IMR-90 (cell line): ENCODE measurements around the gene TXNDC12. TPM values are rescaled to one million over a fixed set of nuclear protein-coding genes. Genes with fewer than 3 reads are reported as not detected.

Experiments
- ATAC-seq: fragments of 200-7000 bp; cut with Tn5 transposase; 2 replicates; pipeline ENCODE4 v1.9.1; 2020; ENCODE audit warnings: low read depth, mild to moderate bottlenecking, moderate library complexity
- BruUV-seq: library from RNA; stranded (reverse); fragments of 400-500 nt; replicated peaks from 2 replicates; lab custom pipeline; 2021; lab: Mats Ljungman, UMichigan
- CTCF ChIA-PET: fragments of 300-600 bp; formaldehyde crosslinking; extraction: SDS; loops from one replicate; lab custom pipeline; 2021; ENCODE audit warnings: antibody characterized with exemption; lab: Yijun Ruan, JAX
- POLR2A ChIA-PET: fragments of 300-600 bp; sonication (Branson Sonifier 250); formaldehyde crosslinking; loops from one replicate; lab custom pipeline; 2022; ENCODE audit warnings: antibody characterized with exemption; ENCODE audit not compliant: unreplicated experiment; lab: Charles Lee
- DNase-seq: peaks from one replicate; pipeline ENCODE4 v3.0.0; 2013
- H2AFZ ChIP-seq: replicated peaks from 2 replicates; pipeline ENCODE3; 2013; ENCODE audit warnings: low read length, mild to moderate bottlenecking; ENCODE audit not compliant: poor library complexity
- H2AK5ac ChIP-seq: 2 replicates; pipeline ENCODE4 v1.6.1; 2013; ENCODE audit warnings: low read depth, low read length, inconsistent platforms
- H2AK9ac ChIP-seq: replicated peaks from 2 replicates; pipeline ENCODE3; 2013; ENCODE audit warnings: mild to moderate bottlenecking, low read depth, low read length, moderate library complexity; ENCODE audit not compliant: poor library complexity
- H2BK120ac ChIP-seq: 2 replicates; pipeline ENCODE4 v1.6.1; 2013; ENCODE audit warnings: low read depth, low read length, inconsistent platforms
- H2BK15ac ChIP-seq: 3 replicates; pipeline ENCODE4 v1.6.1; 2013; ENCODE audit warnings: low read depth, low read length, inconsistent platforms
- H2BK20ac ChIP-seq: 2 replicates; pipeline ENCODE4 v1.6.1; 2013; ENCODE audit warnings: low read depth, mild to moderate bottlenecking, inconsistent platforms, low read length, moderate library complexity
- H2BK5ac ChIP-seq: 2 replicates; pipeline ENCODE4 v1.6.1; 2013; ENCODE audit warnings: mild to moderate bottlenecking, low read depth, low read length, inconsistent platforms; ENCODE audit not compliant: poor library complexity, severe bottlenecking
- H3K14ac ChIP-seq: replicated peaks from 2 replicates; pipeline ENCODE4 v1.6.1; 2013; ENCODE audit warnings: low read depth, low read length, inconsistent platforms
- H3K18ac ChIP-seq: 2 replicates; pipeline ENCODE4 v1.6.1; 2013; ENCODE audit warnings: low read depth, low read length, control low read depth
- H3K23ac ChIP-seq: 2 replicates; pipeline ENCODE4 v1.6.1; 2013; ENCODE audit warnings: low read depth, low read length, inconsistent platforms
- H3K27ac ChIP-seq: 2 replicates; pipeline ENCODE4 v1.5.1; 2013; ENCODE audit warnings: mild to moderate bottlenecking, control low read depth, low read length; ENCODE audit not compliant: insufficient read depth
- H3K27me3 ChIP-seq: 2 replicates; pipeline ENCODE4 v1.6.1; 2013; ENCODE audit warnings: low read length; ENCODE audit not compliant: control insufficient read depth, insufficient read depth
- H3K36me3 ChIP-seq: 2 replicates; pipeline ENCODE4 v1.6.1; 2013; ENCODE audit warnings: low read length, mixed read lengths; ENCODE audit not compliant: control insufficient read depth, insufficient read depth
- H3K4ac ChIP-seq: 2 replicates; pipeline ENCODE4 v1.6.1; 2013; ENCODE audit warnings: low read depth, low read length, inconsistent platforms
- H3K4me1 ChIP-seq: 2 replicates; pipeline ENCODE4 v1.6.1; 2013; ENCODE audit warnings: low read length, mixed read lengths; ENCODE audit not compliant: control insufficient read depth, insufficient read depth
- H3K4me2 ChIP-seq: 2 replicates; pipeline ENCODE4 v1.6.1; 2013; ENCODE audit warnings: low read depth, mild to moderate bottlenecking, control low read depth, low read length, moderate library complexity
- H3K4me3 ChIP-seq: 2 replicates; pipeline ENCODE4 v1.5.1; 2013; ENCODE audit warnings: low read depth, mild to moderate bottlenecking, control low read depth, low read length, moderate library complexity; ENCODE audit not compliant: insufficient read depth
- H3K56ac ChIP-seq: 2 replicates; pipeline ENCODE4 v1.6.1; 2013; ENCODE audit warnings: low read length, inconsistent platforms; ENCODE audit not compliant: insufficient read depth; ENCODE audit errors: extremely low read depth
- H3K79me1 ChIP-seq, 2 experiments: 2 replicates each; pipeline ENCODE4 v1.6.1; 2013; ENCODE audit warnings: low read length in 2 of 2, inconsistent platforms in 1 of 2, low read depth in 1 of 2
- H3K9ac ChIP-seq: 2 replicates; pipeline ENCODE4 v1.6.1; 2013; ENCODE audit warnings: low read depth, low read length, control low read depth
- H3K9me1 ChIP-seq: 2 replicates; pipeline ENCODE4 v1.6.1; 2013; ENCODE audit warnings: low read length, inconsistent platforms; ENCODE audit not compliant: insufficient read depth
- H3K9me3 ChIP-seq: 2 replicates; pipeline ENCODE4 v1.6.1; 2013; ENCODE audit warnings: low read length; ENCODE audit not compliant: control insufficient read depth, insufficient read depth
- H4K20me1 ChIP-seq: 2 replicates; pipeline ENCODE4 v1.6.1; 2013; ENCODE audit warnings: low read length, inconsistent platforms; ENCODE audit not compliant: insufficient read depth
- H4K5ac ChIP-seq: 2 replicates; pipeline ENCODE4 v1.6.1; 2013; ENCODE audit warnings: mild to moderate bottlenecking, low read depth, low read length, control low read depth
- H4K8ac ChIP-seq, 2 experiments: 2 replicates each; pipeline ENCODE4 v1.6.1; 2013; ENCODE audit warnings: low read depth in 2 of 2, low read length in 2 of 2, control low read depth in 1 of 2, inconsistent platforms in 1 of 2
- H4K91ac ChIP-seq: 2 replicates; pipeline ENCODE4 v1.6.1; 2013; ENCODE audit warnings: low read depth, low read length, inconsistent platforms; ENCODE audit not compliant: insufficient read depth
- BHLHE40 ChIP-seq: fragments of 150-350 bp; IDR thresholded peaks from 2 replicates; pipeline ENCODE4 v1.6.1; 2016; ENCODE audit warnings: mild to moderate bottlenecking, low read depth, low read length
- CEBPB ChIP-seq: IDR thresholded peaks from 2 replicates; pipeline ENCODE4 v1.6.1; 2012; ENCODE audit warnings: low read depth, low read length, improper control_type of control experiment
- CHD1 ChIP-seq: IDR thresholded peaks from 2 replicates; pipeline ENCODE4 v1.6.1; 2012; ENCODE audit warnings: low read depth, low read length, improper control_type of control experiment
- CTCF ChIP-seq: conservative IDR thresholded peaks from 2 replicates; pipeline ENCODE4 v1.5.1; 2012; ENCODE audit warnings: mild to moderate bottlenecking, low read depth, low read length, improper control_type of control experiment
- ELK1 ChIP-seq: fragments of 150-350 bp; IDR thresholded peaks from 2 replicates; pipeline ENCODE4 v1.6.1; 2016; ENCODE audit warnings: low read depth, mild to moderate bottlenecking, low read length, moderate library complexity, borderline replicate concordance
- FOS ChIP-seq: fragments of 150-350 bp; IDR thresholded peaks from 2 replicates; pipeline ENCODE4 v1.6.1; 2016; ENCODE audit warnings: low read depth, low read length
- MAFK ChIP-seq: IDR thresholded peaks from 2 replicates; pipeline ENCODE4 v1.6.1; 2012; ENCODE audit warnings: low read depth, low read length, improper control_type of control experiment
- MAZ ChIP-seq: IDR thresholded peaks from 2 replicates; pipeline ENCODE4 v1.6.1; 2012; ENCODE audit warnings: low read depth, mild to moderate bottlenecking, low read length, improper control_type of control experiment, moderate library complexity, borderline replicate concordance
- MXI1 ChIP-seq: IDR thresholded peaks from 2 replicates; pipeline ENCODE4 v1.6.1; 2012; ENCODE audit warnings: low read depth, mild to moderate bottlenecking, low read length, moderate library complexity, borderline replicate concordance
- NFE2L2 ChIP-seq: fragments of 150-350 bp; IDR thresholded peaks from 2 replicates; pipeline ENCODE4 v1.6.1; 2016; ENCODE audit warnings: low read depth, mild to moderate bottlenecking, low read length
- POLR2A ChIP-seq: IDR thresholded peaks from 2 replicates; pipeline ENCODE4 v1.6.1; 2012; ENCODE audit warnings: mild to moderate bottlenecking, low read depth, low read length
- RAD21 ChIP-seq: IDR thresholded peaks from 2 replicates; pipeline ENCODE4 v1.6.1; 2012; ENCODE audit warnings: low read length, improper control_type of control experiment
- RCOR1 ChIP-seq: IDR thresholded peaks from 2 replicates; pipeline ENCODE4 v1.6.1; 2012; ENCODE audit warnings: mild to moderate bottlenecking, low read length, improper control_type of control experiment; ENCODE audit not compliant: insufficient replicate concordance
- RFX5 ChIP-seq: IDR thresholded peaks from 2 replicates; pipeline ENCODE4 v1.8.0; 2012; ENCODE audit warnings: low read depth, mild to moderate bottlenecking, low read length, moderate library complexity
- SMC3 ChIP-seq: fragments of 150-350 bp; IDR thresholded peaks from 2 replicates; pipeline ENCODE4 v1.6.1; 2016; ENCODE audit warnings: low read depth, mild to moderate bottlenecking, antibody characterized with exemption, low read length, moderate library complexity
- USF2 ChIP-seq: fragments of 150-350 bp; IDR thresholded peaks from 2 replicates; pipeline ENCODE4 v1.6.1; 2017; ENCODE audit warnings: mild to moderate bottlenecking, antibody characterized with exemption, low read length, low read depth
- WGBS, 2 experiments: methylation state at CpG; one replicate each; pipeline versions ENCODE4 v1.1.5 to v1.1.7; 2013; ENCODE audit warnings: missing lambda C conversion rate in 2 of 2; ENCODE audit not compliant: insufficient read length in 1 of 2; ENCODE audit errors: extremely low coverage in 2 of 2; 5-methylcytosine and 5-hydroxymethylcytosine counted together
- dilution Hi-C: fragments of 300-500 bp; cut with HindIII; formaldehyde crosslinking; loops from one replicate; pipeline ENCODE4 v1.14.3; 2018; ENCODE audit warnings: low sequenced_read_pairs; ENCODE audit not compliant: unreplicated experiment
- in situ Hi-C: fragments of 300-500 bp; cut with MboI; formaldehyde crosslinking; loops from 3 replicates; pipeline ENCODE4 v1.14.3; 2019; ENCODE audit warnings: low sequenced_read_pairs, inconsistent platforms, mixed read lengths
- intact Hi-C: fragments of 100-400 bp; cut with micrococcal nuclease; formaldehyde crosslinking; loops from 2 replicates; pipeline ENCODE4 v1.10.0; 2022
- polyA plus RNA-seq, 3 experiments: library from polyadenylated mRNA; depleted of rRNA; stranded (reverse); fragments of >200 nt; gene quantifications; 2 replicates each; pipeline ENCODE4 v1.2.3, GENCODE V29; 2012; ENCODE audit warnings: low replicate concordance in 1 of 3
- total RNA-seq: library from RNA; depleted of rRNA; stranded (reverse); fragments of >200 nt; gene quantifications from 2 replicates; pipeline ENCODE4 v1.2.3, GENCODE V29; 2012

TXNDC12 gene
- total and polyA plus RNA-seq, 2 of the 4 experiments (the other 2 are of a cell fraction), result 24.4 to 29.9 TPM

GRCh38 chr1:52096216-52096615, 41.2 kb upstream of the TXNDC12 start:
- Histone ChIP-seq H3K27me3 (no peaks in the 10 kb centered on the region), H3K56ac (no peak overlapping the region), H3K27ac (no peak overlapping the region), H3K79me1 (no peaks in the 10 kb centered on the region), H3K9me1 (no peaks in the 10 kb centered on the region), H2BK20ac (no peak overlapping the region), H4K20me1 (no peaks in the 10 kb centered on the region), H4K8ac (no peak overlapping the region), H3K18ac (no peak overlapping the region), H2BK15ac (no peak overlapping the region), H2AK9ac (no peak overlapping the region), H3K9ac (no peak overlapping the region), H3K4me2 (no peak overlapping the region), H2BK5ac (no peak overlapping the region), H2AFZ (no peak overlapping the region), H3K14ac (no peak overlapping the region), H3K4ac (no peak overlapping the region), H3K23ac (no peak overlapping the region), H2AK5ac (no peak overlapping the region), H4K91ac (no peak overlapping the region), H4K5ac (no peak overlapping the region), H3K36me3 (no peaks in the 10 kb centered on the region), H3K9me3 (no peaks in the 10 kb centered on the region), H3K4me3 (no peak overlapping the region), H3K4me1 (no peaks in the 10 kb centered on the region), H2BK120ac (no peak overlapping the region)
- TF ChIP-seq POLR2A (no peak), MAFK (no peak), MXI1 (no peak), RFX5 (no peak), SMC3 (no peak), FOS (no peak), CEBPB (no peak), BHLHE40 (no peak), ELK1 (no peak), USF2 (no peak), NFE2L2 (no peak), MAZ (no peak), CHD1 (no peak), RAD21 (no peak), RCOR1 (no peak), CTCF (no peak)
- DNase-seq, result no peak
- ATAC-seq, result no peak
- dilution Hi-C loops, result no loop called here
- ChIA-PET CTCF (no interaction called here), POLR2A (no interaction called here)
- in situ Hi-C loops, result no loop called here
- BruUV-seq, result no TSS peak
- intact Hi-C loops, result no loop called here
- WGBS, 2 experiments, result no CpG with 5 or more reads among the region's 8 CpGs
